SHP77 (cell line): ENCODE data around the gene FGF2.
"Not testable (repeated sequence)": the region's sequence is repeated elsewhere in the genome, so short reads cannot be mapped to it uniquely, and the experiment has no call there.

Source experiments
- DNase-seq, 2 experiments: peaks; one replicate each; lab custom pipeline; 2025; lab: John Stamatoyannopoulos, UW

FGF2 gene

GRCh38 chr4:122826553-122827257 is at the start of gene FGF2:
Gene FGF2, plus strand, starts transcription at chr4:122826831. Its CDS starts 344 bp downstream, at chr4:122827175.
- no peak for DNase-seq

GRCh38 chr4:122776916-122777315 is 49.7 kb upstream of the FGF2 start:
- no peak for DNase-seq

- no peak for DNase-seq
Measured at GRCh38 chr4:122777846-122778673, 48.6 kb upstream of the FGF2 start.

GRCh38 chr4:122781486-122781885 is 45.1 kb upstream of the FGF2 start:
- DNase-seq, result no peak

- no peak for DNase-seq
Measured at GRCh38 chr4:122783301-122784215, 43.1 kb upstream of the FGF2 start.

- DNase-seq, result no peak
Measured at GRCh38 chr4:122784261-122784660, 42.4 kb upstream of the FGF2 start.

GRCh38 chr4:122785099-122785498 is 41.5 kb upstream of the FGF2 start:
- DNase-seq, result no peak

- not testable (repeated sequence) for DNase-seq
Measured at GRCh38 chr4:122786296-122786695, 40.3 kb upstream of the FGF2 start.

GRCh38 chr4:122786920-122787319 is 39.7 kb upstream of the FGF2 start:
- not testable (repeated sequence) for DNase-seq

- DNase-seq, result no peak
Measured at GRCh38 chr4:122787940-122788339, 38.7 kb upstream of the FGF2 start.

GRCh38 chr4:122788935-122789334 is 37.7 kb upstream of the FGF2 start:
- no peak for DNase-seq

- DNase-seq, result no peak
Measured at GRCh38 chr4:122793811-122794210, 32.8 kb upstream of the FGF2 start.

GRCh38 chr4:122796801-122797404 is 29.7 kb upstream of the FGF2 start:
- DNase-seq, result no peak

GRCh38 chr4:122797405-122798094 is 29.1 kb upstream of the FGF2 start:
- no peak for DNase-seq

- DNase-seq, result no peak
Measured at GRCh38 chr4:122798101-122798500, 28.5 kb upstream of the FGF2 start.

GRCh38 chr4:122798917-122799316 is 27.7 kb upstream of the FGF2 start:
- DNase-seq, result no peak

- DNase-seq, result no peak
Measured at GRCh38 chr4:122803788-122804208, 22.8 kb upstream of the FGF2 start.

GRCh38 chr4:122806981-122807679 is 19.5 kb upstream of the FGF2 start:
- DNase-seq, result no peak

- DNase-seq, result no peak
Measured at GRCh38 chr4:122810669-122811068, 16.0 kb upstream of the FGF2 start.

- not testable (repeated sequence) for DNase-seq
Measured at GRCh38 chr4:122811781-122812180, 14.8 kb upstream of the FGF2 start.
